HepG2 (cell line): Measurements from ENCODE around the gene ASTN1. TPM values are rescaled to one million over a fixed set of nuclear protein-coding genes. Genes with fewer than 3 reads are reported as not detected.

Source experiments
- ATAC-seq: fragments of 200-7000 bp; cut with Tn5 transposase; 3 replicates; pipeline ENCODE4 v1.9.1; 2020; ENCODE audit warnings: mild to moderate bottlenecking, moderate library complexity
- BruUV-seq: library from RNA; stranded (reverse); fragments of 400-500 nt; replicated peaks from 2 replicates; lab custom pipeline; 2021; lab: Mats Ljungman, UMichigan
- CTCF ChIA-PET: fragments of 300-600 bp; formaldehyde crosslinking; extraction: SDS; loops from one replicate; lab custom pipeline; 2021; ENCODE audit warnings: low total read pairs, inconsistent platforms, low intra/inter-chr PET ratio; lab: Yijun Ruan, JAX
- POLR2A ChIA-PET: fragments of 350-600 bp; sonication (Branson Sonifier 250); formaldehyde crosslinking; loops from one replicate; lab custom pipeline; 2020; ENCODE audit warnings: antibody characterized with exemption, inconsistent platforms; lab: Yijun Ruan, JAX
- DNase-seq: peaks from one replicate; pipeline ENCODE4 v3.0.0-alpha.2; 2015; ENCODE audit warnings: low spot score
- FAIRE-seq: peaks from 3 replicates; lab custom pipeline; 2011; peaks lifted over from hg19 to GRCh38; lab: Jason Lieb, UNC
- H2AFZ ChIP-seq: one replicate; pipeline ENCODE4 v1.6.1; 2011; ENCODE audit warnings: low read length, inconsistent platforms
- H3K27ac ChIP-seq: fragments of 300-600 bp; 3 replicates; pipeline ENCODE4 v1.8.0; 2011; ENCODE audit warnings: mixed run types, mild to moderate bottlenecking, mixed read lengths, low read length, inconsistent platforms; ENCODE audit not compliant: insufficient read depth; ENCODE audit errors: extremely low read length
- H3K27me3 ChIP-seq, 2 experiments: fragments of 200-600 bp in 1 of 2; 2 replicates in 1 of 2; 3 replicates in 1 of 2; pipeline versions ENCODE4 v1.6.0 to v1.8.0; 2011; ENCODE audit warnings: low read length in 2 of 2, mild to moderate bottlenecking in 2 of 2, moderate library complexity in 2 of 2, inconsistent platforms in 1 of 2; ENCODE audit not compliant: insufficient read depth in 2 of 2, control insufficient read depth in 1 of 2
- H3K36me3 ChIP-seq, 2 experiments: fragments of 200-600 bp in 1 of 2; replicated peaks in 1 of 2; 2 replicates in 1 of 2; 3 replicates in 1 of 2; pipeline versions ENCODE4 v1.5.1 to v1.8.0; 2011; ENCODE audit warnings: low read length in 2 of 2, inconsistent platforms in 1 of 2; ENCODE audit not compliant: insufficient read depth in 2 of 2, control insufficient read depth in 1 of 2
- H3K4me1 ChIP-seq: 2 replicates; pipeline ENCODE4 v1.5.1; 2012; ENCODE audit warnings: low read length, inconsistent platforms; ENCODE audit not compliant: insufficient read depth
- H3K4me2 ChIP-seq: 2 replicates; pipeline ENCODE4 v1.6.0; 2011; ENCODE audit warnings: low read depth, low read length, inconsistent platforms
- H3K4me3 ChIP-seq, 3 experiments: fragments of 200-600 bp in 1 of 3; sonication (generic), shearing (Covaris generic) in 1 of 3; replicated peaks in 1 of 3; 2 replicates each; pipeline ENCODE4 v1.5.1; 2011 to 2016; ENCODE audit warnings: low read length in 3 of 3, inconsistent platforms in 2 of 3, low read depth in 2 of 3, mild to moderate bottlenecking in 2 of 3, control low read depth in 1 of 3, mixed read lengths in 1 of 3; ENCODE audit not compliant: insufficient read depth in 1 of 3
- H3K79me2 ChIP-seq: one replicate; pipeline ENCODE4 v1.6.1; 2011; ENCODE audit warnings: low read length, inconsistent platforms; ENCODE audit not compliant: insufficient read depth
- H3K9ac ChIP-seq: 2 replicates; pipeline ENCODE4 v1.6.0; 2011; ENCODE audit warnings: mild to moderate bottlenecking, low read depth, low read length, inconsistent platforms; ENCODE audit not compliant: insufficient read depth
- H3K9me3 ChIP-seq: 2 replicates; pipeline ENCODE4 v1.5.1; 2012; ENCODE audit warnings: mild to moderate bottlenecking, low read length
- H4K20me1 ChIP-seq: 2 replicates; pipeline ENCODE4 v1.6.0; 2011; ENCODE audit warnings: inconsistent platforms, mild to moderate bottlenecking, low read length, moderate library complexity; ENCODE audit not compliant: insufficient read depth
- AHR ChIP-seq: IDR thresholded peaks from 2 replicates; pipeline ENCODE4 v1.6.1; 2018; ENCODE audit warnings: missing genetic modification reagents, missing compliant biosample characterization
- DNMT1 ChIP-seq: sonication (generic); formaldehyde crosslinking; IDR thresholded peaks from 2 replicates; pipeline ENCODE4 v1.5.1; 2020; ENCODE audit warnings: mild to moderate bottlenecking, missing genetic modification reagents
- ETV6 ChIP-seq: sonication (generic); formaldehyde crosslinking; conservative IDR thresholded peaks from 2 replicates; pipeline ENCODE4 v1.4.0; 2020; ENCODE audit warnings: missing genetic modification reagents
- FOSL2 ChIP-seq: sonication (generic); formaldehyde crosslinking; IDR thresholded peaks from 2 replicates; pipeline ENCODE4 v1.4.0; 2020; ENCODE audit warnings: missing genetic modification reagents
- GATAD1 ChIP-seq: IDR thresholded peaks from 2 replicates; pipeline ENCODE4 v1.6.1; 2016; ENCODE audit warnings: missing genetic modification reagents, missing compliant biosample characterization
- RBM22 ChIP-seq: fragments of 200-400 bp; formaldehyde crosslinking; optimal IDR thresholded peaks from 2 replicates; pipeline ENCODE3; 2017; ENCODE audit warnings: mild to moderate bottlenecking, low read length, moderate library complexity
- SRF ChIP-seq: IDR thresholded peaks from 2 replicates; pipeline ENCODE4 v1.6.1; 2011; ENCODE audit warnings: mild to moderate bottlenecking, low read depth, low read length, moderate library complexity
- SRSF1 ChIP-seq: fragments of 200-400 bp; formaldehyde crosslinking; optimal IDR thresholded peaks from 2 replicates; pipeline ENCODE3; 2017; ENCODE audit warnings: mild to moderate bottlenecking, low read depth, low read length, moderate library complexity
- ZFP36 ChIP-seq: fragments of 150-350 bp; IDR thresholded peaks from 2 replicates; pipeline ENCODE4 v1.6.1; 2018; ENCODE audit warnings: borderline replicate concordance, low read length, low read depth; ENCODE audit not compliant: partially characterized antibody
- ZNF12 ChIP-seq: sonication (generic); formaldehyde crosslinking; IDR thresholded peaks from 2 replicates; pipeline ENCODE4 v1.5.0; 2020; ENCODE audit warnings: missing genetic modification reagents
- ZNF121 ChIP-seq: sonication (generic); formaldehyde crosslinking; IDR thresholded peaks from 2 replicates; pipeline ENCODE4 v1.5.0; 2020; ENCODE audit warnings: mild to moderate bottlenecking, missing genetic modification reagents
- ZNF3 ChIP-seq: IDR thresholded peaks from 2 replicates; pipeline ENCODE4 v1.7.0; 2017; ENCODE audit warnings: inconsistent platforms
- ZNF30 ChIP-seq: sonication (generic); formaldehyde crosslinking; IDR thresholded peaks from 2 replicates; pipeline ENCODE4 v1.5.0; 2020; ENCODE audit warnings: mild to moderate bottlenecking, missing genetic modification reagents
- ZNF615 ChIP-seq: sonication (generic); formaldehyde crosslinking; IDR thresholded peaks from 2 replicates; pipeline ENCODE4 v1.5.0; 2020; ENCODE audit warnings: mild to moderate bottlenecking, missing genetic modification reagents, borderline replicate concordance
- WGBS: methylation state at CpG from one replicate; pipeline ENCODE4 v1.1.6; 2017; ENCODE audit warnings: low lambda C conversion rate; 5-methylcytosine and 5-hydroxymethylcytosine counted together
- in situ Hi-C: cut with HindIII; loops from 2 replicates; pipeline ENCODE4 v1.10.0; 2017; ENCODE audit warnings: low pct_unique_long_range_greater_than_20kb; ENCODE audit not compliant: extremely low pct_ligation_motif_present
- intact Hi-C: fragments of 100-400 bp; cut with micrococcal nuclease; formaldehyde crosslinking; loops from one replicate; pipeline ENCODE4 v1.10.0; 2022; ENCODE audit not compliant: unreplicated experiment
- polyA plus RNA-seq, 8 experiments: library from polyadenylated mRNA; depleted of rRNA in 3 of 8; stranded (reverse) in 7 of 8; unstranded in 1 of 8; fragments of >200 nt; fragmentation: Illumina TruSeq in 4 of 8; extraction: Trizol in 4 of 8; gene quantifications; 2 replicates each; pipeline versions ENCODE4 v1.2.1 to v1.2.3, GENCODE V29; 2011 to 2016; ENCODE audit warnings: low read depth in 4 of 8, missing spikeins in 1 of 8, mixed read lengths in 1 of 8; ENCODE audit not compliant: insufficient read depth in 1 of 8
- total RNA-seq, 5 experiments: library from RNA; depleted of rRNA; stranded (reverse); fragments of >200 nt; fragmentation: Illumina TruSeq; extraction: Trizol; gene quantifications; 2 replicates each; pipeline ENCODE4 v1.2.3, GENCODE V29; 2016; ENCODE audit warnings: low read depth in 1 of 5
- TF ChIP-seq, protein P1 (sequence below): sonication (generic); formaldehyde crosslinking; conservative IDR thresholded peaks from 2 replicates; pipeline ENCODE4 v1.4.0; 2020; ENCODE audit warnings: missing genetic modification reagents
- TF ChIP-seq, protein P2 (sequence below): sonication (generic); formaldehyde crosslinking; IDR thresholded peaks from 2 replicates; pipeline ENCODE4 v1.4.0; 2020; ENCODE audit warnings: missing genetic modification reagents
- TF ChIP-seq, protein P3 (sequence below), 2 experiments: sonication (generic) in 1 of 2; formaldehyde crosslinking in 1 of 2; IDR thresholded peaks; 2 replicates each; pipeline versions ENCODE4 v1.4.0 to v1.6.1; 2018 to 2020; ENCODE audit warnings: missing genetic modification reagents in 2 of 2, borderline replicate concordance in 1 of 2, low read depth in 1 of 2, mild to moderate bottlenecking in 1 of 2, missing biosample characterization in 1 of 2
- TF ChIP-seq, protein P4 (sequence below): sonication (generic); formaldehyde crosslinking; IDR thresholded peaks from 2 replicates; pipeline ENCODE4 v1.8.0; 2022; ENCODE audit warnings: missing genetic modification reagents, mild to moderate bottlenecking, inconsistent platforms, borderline replicate concordance

ASTN1 gene
- total and polyA plus RNA-seq, 2 of the 13 experiments (the other 11 are each of a cell fraction or from before 2014, with no cell fraction given), result not detected

DNA sequence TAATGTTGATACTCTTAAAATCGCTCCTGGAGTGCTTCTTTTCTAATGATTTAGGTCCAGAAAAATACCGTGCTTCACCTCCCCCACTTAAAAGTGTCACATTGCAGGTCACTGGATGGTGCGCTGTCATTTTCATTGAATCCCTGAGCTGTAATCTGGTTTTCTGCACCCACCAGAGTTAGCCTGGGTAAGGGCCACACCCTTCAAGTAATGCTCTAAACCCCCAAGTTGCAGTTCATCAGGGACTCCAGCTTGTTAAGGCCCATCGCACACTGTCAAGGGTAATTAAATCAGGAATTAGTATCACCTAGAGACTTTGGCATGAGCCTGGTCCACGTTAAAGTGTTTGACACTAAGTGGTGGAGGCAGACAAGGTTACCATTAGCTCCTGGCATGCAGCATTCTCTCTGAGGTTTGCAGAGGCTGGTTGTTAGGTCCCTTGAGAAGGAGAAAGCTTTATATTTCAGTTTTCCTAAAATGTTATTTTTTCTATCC is 34.0 kb downstream of the ASTN1 start:
- Histone ChIP-seq H2AFZ (no peak overlapping the region), H3K4me3 (no peak overlapping the region), H3K79me2 (no peaks in the 10 kb centered on the region), H3K9me3 (no peaks in the 10 kb centered on the region), H3K4me2 (no peak overlapping the region), H3K27me3 (no peaks in the 10 kb centered on the region; a peak in 2 of 5 replicates), H4K20me1 (no peaks in the 10 kb centered on the region), H3K36me3 (no peaks in the 10 kb centered on the region), H3K4me1 (no peaks in the 10 kb centered on the region), H3K27ac (no peak overlapping the region), H3K9ac (no peak overlapping the region)
- intact Hi-C loops (no loop called here), in situ Hi-C loops (no loop called here)
- FAIRE-seq (no peak), DNase-seq (no peak), ATAC-seq (no peak)
- no TSS peak for BruUV-seq
- ChIA-PET POLR2A (no interaction called here), CTCF (no interaction called here)
- WGBS, result 0% methylated on average over 3 of the region's 5 CpGs
- TF ChIP-seq ZNF615 (CRISPR knock-in tag) (no peak), ZNF30 (CRISPR knock-in tag) (no peak), GATAD1 (CRISPR knock-in tag) (no peak), ZNF12 (CRISPR knock-in tag) (no peak), ZNF121 (CRISPR knock-in tag) (no peak), ETV6 (CRISPR knock-in tag) (no peak), FOSL2 (CRISPR knock-in tag) (no peak), DNMT1 (CRISPR knock-in tag) (no peak), ZFP36 (no peak), ZNF3 (no peak), SRF (no peak), AHR (CRISPR knock-in tag) (no peak), RBM22 (no peak), SRSF1 (no peak)
- TF ChIP-seq, protein P1, sequence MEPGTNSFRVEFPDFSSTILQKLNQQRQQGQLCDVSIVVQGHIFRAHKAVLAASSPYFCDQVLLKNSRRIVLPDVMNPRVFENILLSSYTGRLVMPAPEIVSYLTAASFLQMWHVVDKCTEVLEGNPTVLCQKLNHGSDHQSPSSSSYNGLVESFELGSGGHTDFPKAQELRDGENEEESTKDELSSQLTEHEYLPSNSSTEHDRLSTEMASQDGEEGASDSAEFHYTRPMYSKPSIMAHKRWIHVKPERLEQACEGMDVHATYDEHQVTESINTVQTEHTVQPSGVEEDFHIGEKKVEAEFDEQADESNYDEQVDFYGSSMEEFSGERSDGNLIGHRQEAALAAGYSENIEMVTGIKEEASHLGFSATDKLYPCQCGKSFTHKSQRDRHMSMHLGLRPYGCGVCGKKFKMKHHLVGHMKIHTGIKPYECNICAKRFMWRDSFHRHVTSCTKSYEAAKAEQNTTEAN (CRISPR knock-in tag), result no peak
- TF ChIP-seq, protein P2, sequence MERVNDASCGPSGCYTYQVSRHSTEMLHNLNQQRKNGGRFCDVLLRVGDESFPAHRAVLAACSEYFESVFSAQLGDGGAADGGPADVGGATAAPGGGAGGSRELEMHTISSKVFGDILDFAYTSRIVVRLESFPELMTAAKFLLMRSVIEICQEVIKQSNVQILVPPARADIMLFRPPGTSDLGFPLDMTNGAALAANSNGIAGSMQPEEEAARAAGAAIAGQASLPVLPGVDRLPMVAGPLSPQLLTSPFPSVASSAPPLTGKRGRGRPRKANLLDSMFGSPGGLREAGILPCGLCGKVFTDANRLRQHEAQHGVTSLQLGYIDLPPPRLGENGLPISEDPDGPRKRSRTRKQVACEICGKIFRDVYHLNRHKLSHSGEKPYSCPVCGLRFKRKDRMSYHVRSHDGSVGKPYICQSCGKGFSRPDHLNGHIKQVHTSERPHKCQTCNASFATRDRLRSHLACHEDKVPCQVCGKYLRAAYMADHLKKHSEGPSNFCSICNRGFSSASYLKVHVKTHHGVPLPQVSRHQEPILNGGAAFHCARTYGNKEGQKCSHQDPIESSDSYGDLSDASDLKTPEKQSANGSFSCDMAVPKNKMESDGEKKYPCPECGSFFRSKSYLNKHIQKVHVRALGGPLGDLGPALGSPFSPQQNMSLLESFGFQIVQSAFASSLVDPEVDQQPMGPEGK (CRISPR knock-in tag), result no peak
- TF ChIP-seq, protein P3, sequence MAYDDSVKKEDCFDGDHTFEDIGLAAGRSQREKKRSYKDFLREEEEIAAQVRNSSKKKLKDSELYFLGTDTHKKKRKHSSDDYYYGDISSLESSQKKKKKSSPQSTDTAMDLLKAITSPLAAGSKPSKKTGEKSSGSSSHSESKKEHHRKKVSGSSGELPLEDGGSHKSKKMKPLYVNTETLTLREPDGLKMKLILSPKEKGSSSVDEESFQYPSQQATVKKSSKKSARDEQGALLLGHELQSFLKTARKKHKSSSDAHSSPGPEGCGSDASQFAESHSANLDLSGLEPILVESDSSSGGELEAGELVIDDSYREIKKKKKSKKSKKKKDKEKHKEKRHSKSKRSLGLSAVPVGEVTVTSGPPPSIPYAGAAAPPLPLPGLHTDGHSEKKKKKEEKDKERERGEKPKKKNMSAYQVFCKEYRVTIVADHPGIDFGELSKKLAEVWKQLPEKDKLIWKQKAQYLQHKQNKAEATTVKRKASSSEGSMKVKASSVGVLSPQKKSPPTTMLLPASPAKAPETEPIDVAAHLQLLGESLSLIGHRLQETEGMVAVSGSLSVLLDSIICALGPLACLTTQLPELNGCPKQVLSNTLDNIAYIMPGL (CRISPR knock-in tag; IDR thresholded peaks at IDR 0.05; ENCODE audit: borderline replicate concordance in 1 of 2, low read depth in 1 of 2), result no peak
- TF ChIP-seq, protein P4, sequence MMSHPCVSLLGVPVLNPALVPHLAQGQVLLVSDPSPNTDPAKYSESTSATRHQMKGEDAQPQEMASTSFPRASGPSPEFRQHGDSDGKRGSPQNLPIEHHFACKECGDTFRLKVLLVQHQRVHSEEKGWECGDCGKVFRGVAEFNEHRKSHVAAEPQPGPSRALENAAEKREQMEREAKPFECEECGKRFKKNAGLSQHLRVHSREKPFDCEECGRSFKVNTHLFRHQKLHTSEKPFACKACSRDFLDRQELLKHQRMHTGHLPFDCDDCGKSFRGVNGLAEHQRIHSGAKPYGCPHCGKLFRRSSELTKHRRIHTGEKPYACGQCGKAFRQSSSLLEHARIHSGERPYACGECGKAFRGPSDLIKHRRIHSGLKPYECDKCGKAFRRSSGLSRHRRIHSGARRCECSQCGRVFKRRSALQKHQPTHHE (CRISPR knock-in tag), result no peak
